ENCODE measurements around the gene GSS. TPM values are rescaled to one million over a fixed set of nuclear protein-coding genes. Genes with fewer than 3 reads are reported as not detected.
A peak's percentile ranks its signal among the peaks of the same experiment; 100 is the strongest.
"Not testable (repeated sequence)": the region's sequence is repeated elsewhere in the genome, so short reads cannot be mapped to it uniquely, and the experiment has no call there.

GSS gene
- total and polyA plus RNA-seq, 3 donors from 2014 or later: 52.8 to 87.9 (median 79.3) TPM

GRCh38 chr20:34907616-34908469 is 47.8 kb downstream of the GSS start:
- 35 to 49% methylated on average over 7 of the region's 7 CpGs for WGBS, 2 donors
- peak; percentile 31 for DNase-seq
- TF ChIP-seq CTCF (IDR thresholded peaks at IDR 0.05): no peak
- no peak for TF ChIP-seq POLR2A (IDR thresholded peaks at IDR 0.05)
- H3K36me3 ChIP-seq (ENCODE audit: low read depth, missing control alignments): no peaks in the 10 kb centered on the region
- peak overlapping the region in 1 of 2 donors; percentile 52 for H3K27ac ChIP-seq
- H3K4me3 ChIP-seq: no peak overlapping the region
- H3K9me3 ChIP-seq: no peaks in the 10 kb centered on the region
- intact Hi-C loops (cut with DNase I; ENCODE audit: low total_unique reads): no loop called here
- no peaks in the 10 kb centered on the region for H3K27me3 ChIP-seq
- H3K4me1 ChIP-seq: peaks cover 10% of the 10 kb centered on the region

- Histone ChIP-seq H3K9me3 (no peaks in the 10 kb centered on the region), H3K4me3 (no peak overlapping the region), H3K27me3 (no peaks in the 10 kb centered on the region), H3K27ac (peak overlapping the region in 1 of 2 donors; percentile 2), H3K36me3 (ENCODE audit: low read depth, missing control alignments) (no peaks in the 10 kb centered on the region), H3K4me1 (peaks cover 10% of the 10 kb centered on the region)
- 37 to 44% methylated on average over 3 of the region's 3 CpGs for WGBS, 2 donors
- TF ChIP-seq POLR2A (IDR thresholded peaks at IDR 0.05): no peak
- no peak for TF ChIP-seq CTCF (IDR thresholded peaks at IDR 0.05)
- intact Hi-C loops (cut with DNase I; ENCODE audit: low total_unique reads): no loop called here
- DNase-seq: no peak
These were observed 51.4 kb downstream of the GSS start for GRCh38 chr20:34904202-34904621.

- intact Hi-C loops (cut with DNase I; ENCODE audit: low total_unique reads); H3K27me3 ChIP-seq; H3K27ac ChIP-seq; H3K4me1 ChIP-seq; H3K36me3 ChIP-seq (ENCODE audit: low read depth, missing control alignments); H3K9me3 ChIP-seq; DNase-seq: not testable (repeated sequence)
- 85% methylated on average over 20 of the region's 26 CpGs; no CpG with 5 or more reads in 1 of the 2 donors for WGBS, 2 donors
- H3K4me3 ChIP-seq: peak overlapping the region in 1 of 2 donors; percentile 29
These were observed 56.9 kb downstream of the GSS start for GRCh38 chr20:34898731-34899130.

GRCh38 chr20:34898129-34898528 is 57.5 kb downstream of the GSS start:
- H3K4me3 ChIP-seq; intact Hi-C loops (cut with DNase I; ENCODE audit: low total_unique reads); H3K9me3 ChIP-seq; H3K36me3 ChIP-seq (ENCODE audit: low read depth, missing control alignments); H3K27ac ChIP-seq; H3K27me3 ChIP-seq; DNase-seq; H3K4me1 ChIP-seq: not testable (repeated sequence)
- 71 to 83% methylated on average over 1 to 3 of the region's 3 CpGs for WGBS, 2 donors

- Histone ChIP-seq H3K27ac (no peak overlapping the region), H3K27me3 (no peaks in the 10 kb centered on the region), H3K9me3 (no peaks in the 10 kb centered on the region), H3K4me1 (peaks cover 7% of the 10 kb centered on the region), H3K4me3 (no peak overlapping the region), H3K36me3 (ENCODE audit: low read depth, missing control alignments) (no peaks in the 10 kb centered on the region)
- intact Hi-C loops (cut with DNase I; ENCODE audit: low total_unique reads): no loop called here
- 80 to 81% methylated on average over 1 of the region's 1 CpG for WGBS, 2 donors
- TF ChIP-seq CTCF (IDR thresholded peaks at IDR 0.05) (no peak), POLR2A (IDR thresholded peaks at IDR 0.05) (no peak)
- DNase-seq: no peak
These were observed 59.5 kb downstream of the GSS start for GRCh38 chr20:34896086-34896621.

Data from testis (tissue), 3 donors.